ENCODE results near the gene INTS7.

DNA sequence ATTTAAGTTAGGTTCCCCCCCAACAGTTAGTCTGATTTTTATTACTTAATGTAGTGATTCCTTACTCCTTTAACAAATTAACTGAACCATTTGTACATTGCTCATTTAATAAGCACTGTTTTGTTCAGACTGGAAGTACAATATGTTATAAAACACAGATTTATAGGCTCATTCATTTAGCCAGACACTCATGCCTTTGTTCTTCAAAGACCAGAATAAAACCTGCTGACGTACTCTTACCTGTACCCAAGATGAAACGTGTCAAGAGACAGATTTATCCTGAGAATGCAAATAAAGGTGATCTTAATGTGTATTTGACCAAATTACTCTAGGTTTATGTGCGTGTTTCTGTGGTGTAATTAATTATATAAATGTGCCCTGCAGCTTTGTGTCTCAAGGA, 92.8 kb downstream of the INTS7 start:
- TF ChIP-seq, protein P1, sequence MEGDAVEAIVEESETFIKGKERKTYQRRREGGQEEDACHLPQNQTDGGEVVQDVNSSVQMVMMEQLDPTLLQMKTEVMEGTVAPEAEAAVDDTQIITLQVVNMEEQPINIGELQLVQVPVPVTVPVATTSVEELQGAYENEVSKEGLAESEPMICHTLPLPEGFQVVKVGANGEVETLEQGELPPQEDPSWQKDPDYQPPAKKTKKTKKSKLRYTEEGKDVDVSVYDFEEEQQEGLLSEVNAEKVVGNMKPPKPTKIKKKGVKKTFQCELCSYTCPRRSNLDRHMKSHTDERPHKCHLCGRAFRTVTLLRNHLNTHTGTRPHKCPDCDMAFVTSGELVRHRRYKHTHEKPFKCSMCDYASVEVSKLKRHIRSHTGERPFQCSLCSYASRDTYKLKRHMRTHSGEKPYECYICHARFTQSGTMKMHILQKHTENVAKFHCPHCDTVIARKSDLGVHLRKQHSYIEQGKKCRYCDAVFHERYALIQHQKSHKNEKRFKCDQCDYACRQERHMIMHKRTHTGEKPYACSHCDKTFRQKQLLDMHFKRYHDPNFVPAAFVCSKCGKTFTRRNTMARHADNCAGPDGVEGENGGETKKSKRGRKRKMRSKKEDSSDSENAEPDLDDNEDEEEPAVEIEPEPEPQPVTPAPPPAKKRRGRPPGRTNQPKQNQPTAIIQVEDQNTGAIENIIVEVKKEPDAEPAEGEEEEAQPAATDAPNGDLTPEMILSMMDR (conservative IDR thresholded peaks at IDR 0.05; ENCODE audit: low read depth in 2 of 2): no peak
- TF ChIP-seq POLR2AphosphoS5 (IDR thresholded peaks at IDR 0.05; ENCODE audit: low read depth) (no peak), EZH2phosphoT487 (IDR thresholded peaks at IDR 0.05; ENCODE audit: unreplicated experiment) (no peak), JUNB (IDR thresholded peaks at IDR 0.05; ENCODE audit: unreplicated experiment) (no peak), EZH2 (IDR thresholded peaks at IDR 0.05; ENCODE audit: low read depth, unreplicated experiment) (no peak), CREB1 (CRISPR knock-in tag; IDR thresholded peaks at IDR 0.05; ENCODE audit: low read depth) (no peak)

Measured in GM23338 (cell line).